Inferior parietal cortex (tissue), 1 donor: ENCODE data around the gene ENOPH1.

ENCODE experiments used
- DNase-seq: peaks from one replicate; pipeline ENCODE4 v3.0.0-alpha.2; 2016; ENCODE audit errors: extremely low spot score

The ENOPH1 gene

GRCh38 chr4:82508806-82509428, 78.5 kb downstream of the ENOPH1 start:
- DNase-seq = no peak

- DNase-seq = no peak
These were observed 79.8 kb downstream of the ENOPH1 start for GRCh38 chr4:82510216-82510615.
